ENCODE data around the gene POM121L2. TPM values are rescaled to one million over a fixed set of nuclear protein-coding genes. Genes with fewer than 3 reads are reported as not detected.

Gene POM121L2
- total RNA-seq, 4 donors from 2014 or later = not detected

- no peak for TF ChIP-seq CTCF (IDR thresholded peaks at IDR 0.05; ENCODE audit: low read depth)
Observed at GRCh38 chr6:27327023-27327738, 15.1 kb upstream of the POM121L2 start.

DNA sequence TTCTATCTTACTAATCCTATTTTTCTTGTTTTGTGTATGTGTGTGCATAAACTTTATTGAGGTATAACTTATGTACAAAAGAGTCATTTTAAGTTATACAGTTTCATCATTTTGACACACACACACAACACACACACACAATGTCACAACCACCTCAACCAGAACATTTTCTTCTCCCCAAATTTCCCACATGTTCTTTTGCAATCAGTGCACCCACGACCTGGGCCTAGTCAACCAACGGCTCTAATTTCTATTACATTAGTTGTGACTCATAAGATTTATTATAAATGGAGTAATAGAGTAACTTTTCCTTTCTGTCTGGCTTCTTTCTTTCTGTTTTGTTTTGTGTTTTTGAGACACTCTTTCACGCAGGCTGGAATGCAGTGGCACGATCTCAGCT lies 9.8 kb upstream of the POM121L2 start:
- TF ChIP-seq CTCF (IDR thresholded peaks at IDR 0.05; ENCODE audit: low read depth) = no peak

DNA sequence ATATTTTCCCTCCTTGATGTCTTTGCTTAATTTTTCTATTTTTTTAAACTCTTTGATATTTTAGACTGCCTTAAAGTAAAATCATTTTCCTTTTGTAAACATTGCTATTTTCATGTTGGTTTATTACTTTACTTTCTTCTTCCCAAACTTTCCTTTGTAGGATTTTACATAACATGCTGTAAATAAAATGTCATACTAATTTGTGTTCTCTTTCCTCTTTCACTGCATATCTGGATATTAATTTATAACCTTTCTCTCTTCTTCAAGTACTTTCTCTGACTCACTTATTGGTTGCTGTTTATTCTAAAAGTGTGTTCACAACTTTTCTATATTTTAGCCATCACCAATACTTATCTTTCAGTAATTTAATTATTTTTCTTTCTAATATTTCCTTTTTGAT lies 9.3 kb upstream of the POM121L2 start:
- no peak for TF ChIP-seq CTCF (IDR thresholded peaks at IDR 0.05; ENCODE audit: low read depth)

- TF ChIP-seq CTCF (IDR thresholded peaks at IDR 0.05; ENCODE audit: low read depth) = no peak
Observed at GRCh38 chr6:27318973-27319372, 6.9 kb upstream of the POM121L2 start.

DNA sequence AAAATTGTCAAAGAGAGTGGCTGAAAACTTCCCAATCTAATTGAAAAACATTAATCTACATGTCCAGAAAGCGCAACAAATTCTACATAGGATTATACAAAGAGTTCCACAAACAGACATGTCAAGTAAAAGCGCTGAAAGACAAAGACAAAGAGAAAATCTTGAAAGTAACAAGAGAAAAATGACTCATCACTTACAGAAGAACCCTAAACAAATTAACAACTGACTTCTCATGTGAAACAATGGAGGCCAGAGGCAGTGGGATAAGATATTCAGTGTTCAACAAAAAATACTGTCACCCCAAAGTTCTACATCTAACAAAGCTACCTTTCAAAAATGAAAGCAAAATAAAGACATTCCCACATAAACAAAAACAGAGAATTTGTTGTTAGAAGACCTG lies 2.0 kb upstream of the POM121L2 start:
- no peak for TF ChIP-seq CTCF (IDR thresholded peaks at IDR 0.05; ENCODE audit: low read depth)

- TF ChIP-seq CTCF (IDR thresholded peaks at IDR 0.05; ENCODE audit: low read depth) = no peak
Observed at GRCh38 chr6:27312950-27313271, 838 bp upstream of the POM121L2 start.

- no peak for TF ChIP-seq CTCF (IDR thresholded peaks at IDR 0.05; ENCODE audit: low read depth)
Observed at GRCh38 chr6:27311806-27312145, 297 bp downstream of the POM121L2 start.
